Osteocyte (in vitro differentiated cells): ENCODE measurements around the gene IQSEC2. TPM values are rescaled to one million over a fixed set of nuclear protein-coding genes. Genes with fewer than 3 reads are reported as not detected.
A peak's percentile ranks its signal among the peaks of the same experiment; 100 is the strongest.

Source experiments
- DNase-seq: peaks from one replicate; pipeline ENCODE4 v3.0.0; 2021; ENCODE audit warnings: mixed read lengths; ENCODE audit not compliant: unreplicated experiment; ENCODE audit errors: extremely low spot score
- H3K27ac Mint-ChIP-seq: one replicate; pipeline ENCODE4 v1.8.0; 2021; ENCODE audit warnings: mild to moderate bottlenecking, mixed read lengths; ENCODE audit not compliant: unreplicated experiment
- H3K27me3 Mint-ChIP-seq: one replicate; pipeline ENCODE4 v1.8.0; 2021; ENCODE audit warnings: mixed read lengths; ENCODE audit not compliant: unreplicated experiment
- H3K36me3 Mint-ChIP-seq: one replicate; pipeline ENCODE4 v1.8.0; 2021; ENCODE audit warnings: mixed read lengths; ENCODE audit not compliant: unreplicated experiment
- H3K4me1 Mint-ChIP-seq: one replicate; pipeline ENCODE4 v1.8.0; 2021; ENCODE audit warnings: mixed read lengths; ENCODE audit not compliant: unreplicated experiment
- H3K4me3 Mint-ChIP-seq: one replicate; pipeline ENCODE4 v1.8.0; 2021; ENCODE audit warnings: mild to moderate bottlenecking, moderate library complexity, mixed read lengths; ENCODE audit not compliant: unreplicated experiment
- H3K9me3 Mint-ChIP-seq: one replicate; pipeline ENCODE4 v1.8.0; 2021; ENCODE audit warnings: mixed read lengths; ENCODE audit not compliant: unreplicated experiment
- total RNA-seq: library from RNA; stranded (reverse); gene quantifications from 2 replicates; pipeline ENCODE4 v1.2.1, GENCODE V29; 2021
- TF ChIP-seq, protein P1 (sequence below): fragments of 200-600 bp; sonication (generic); IDR thresholded peaks from 2 replicates; pipeline ENCODE4 v1.5.0; 2021; ENCODE audit warnings: antibody characterized with exemption, mild to moderate bottlenecking, moderate library complexity

Gene IQSEC2
- total RNA-seq, 1 donor from 2014 or later = 8.8 TPM

- no peaks in the 10 kb centered on the region for H3K27me3 Mint-ChIP-seq
- peaks cover 3% of the 10 kb centered on the region for H3K4me1 Mint-ChIP-seq
- H3K27ac Mint-ChIP-seq = no peak overlapping the region
- H3K9me3 Mint-ChIP-seq = peaks cover 8% of the 10 kb centered on the region
- peaks cover 5% of the 10 kb centered on the region for H3K36me3 Mint-ChIP-seq
- DNase-seq = no peak
- no peak overlapping the region for H3K4me3 Mint-ChIP-seq
- TF ChIP-seq, protein P1, sequence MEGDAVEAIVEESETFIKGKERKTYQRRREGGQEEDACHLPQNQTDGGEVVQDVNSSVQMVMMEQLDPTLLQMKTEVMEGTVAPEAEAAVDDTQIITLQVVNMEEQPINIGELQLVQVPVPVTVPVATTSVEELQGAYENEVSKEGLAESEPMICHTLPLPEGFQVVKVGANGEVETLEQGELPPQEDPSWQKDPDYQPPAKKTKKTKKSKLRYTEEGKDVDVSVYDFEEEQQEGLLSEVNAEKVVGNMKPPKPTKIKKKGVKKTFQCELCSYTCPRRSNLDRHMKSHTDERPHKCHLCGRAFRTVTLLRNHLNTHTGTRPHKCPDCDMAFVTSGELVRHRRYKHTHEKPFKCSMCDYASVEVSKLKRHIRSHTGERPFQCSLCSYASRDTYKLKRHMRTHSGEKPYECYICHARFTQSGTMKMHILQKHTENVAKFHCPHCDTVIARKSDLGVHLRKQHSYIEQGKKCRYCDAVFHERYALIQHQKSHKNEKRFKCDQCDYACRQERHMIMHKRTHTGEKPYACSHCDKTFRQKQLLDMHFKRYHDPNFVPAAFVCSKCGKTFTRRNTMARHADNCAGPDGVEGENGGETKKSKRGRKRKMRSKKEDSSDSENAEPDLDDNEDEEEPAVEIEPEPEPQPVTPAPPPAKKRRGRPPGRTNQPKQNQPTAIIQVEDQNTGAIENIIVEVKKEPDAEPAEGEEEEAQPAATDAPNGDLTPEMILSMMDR = no peak
Measured at GRCh38 chrX:53251307-53251706, 30.1 kb downstream of the IQSEC2 start.

- DNase-seq = no peak
- Mint-ChIP-seq H3K4me1 (peaks cover 3% of the 10 kb centered on the region), H3K27me3 (no peaks in the 10 kb centered on the region), H3K4me3 (no peak overlapping the region), H3K36me3 (peaks cover 5% of the 10 kb centered on the region), H3K27ac (no peak overlapping the region), H3K9me3 (peaks cover 11% of the 10 kb centered on the region)
- TF ChIP-seq, protein P1 = no peak
Measured at GRCh38 chrX:53250556-53250955, 30.8 kb downstream of the IQSEC2 start.

- no peak overlapping the region for H3K27ac Mint-ChIP-seq
- H3K36me3 Mint-ChIP-seq = peaks cover 5% of the 10 kb centered on the region
- H3K9me3 Mint-ChIP-seq = peaks cover 11% of the 10 kb centered on the region
- TF ChIP-seq, protein P1 = peak; percentile 29
- peaks cover 3% of the 10 kb centered on the region for H3K4me1 Mint-ChIP-seq
- H3K27me3 Mint-ChIP-seq = no peaks in the 10 kb centered on the region
- no peak overlapping the region for H3K4me3 Mint-ChIP-seq
- DNase-seq = no peak
Measured at GRCh38 chrX:53249408-53250042, 31.9 kb downstream of the IQSEC2 start.

DNA sequence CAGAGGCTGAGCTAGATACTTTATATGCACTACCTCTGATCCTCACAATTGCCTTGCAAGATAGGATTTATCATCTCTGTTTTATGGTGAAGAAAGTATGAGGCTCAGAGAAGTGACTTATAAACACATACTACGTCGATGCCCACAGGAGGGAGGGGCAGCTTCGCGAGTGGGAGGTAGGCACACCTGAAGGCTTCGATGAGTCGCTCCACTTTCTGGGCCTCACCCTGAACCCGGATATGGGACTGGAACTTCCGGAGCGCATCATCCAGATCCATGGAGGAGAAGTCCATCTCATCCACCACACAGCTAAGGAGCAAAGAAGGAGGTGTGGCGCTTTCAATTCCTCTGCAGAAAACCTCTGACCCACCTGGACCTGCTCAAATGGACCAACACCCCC, 33.5 kb downstream of the IQSEC2 start:
- Mint-ChIP-seq H3K9me3 (peaks cover 10% of the 10 kb centered on the region), H3K27ac (no peak overlapping the region), H3K36me3 (no peaks in the 10 kb centered on the region), H3K27me3 (no peaks in the 10 kb centered on the region), H3K4me1 (peaks cover 3% of the 10 kb centered on the region), H3K4me3 (no peak overlapping the region)
- TF ChIP-seq, protein P1 = no peak
- DNase-seq = no peak

DNA sequence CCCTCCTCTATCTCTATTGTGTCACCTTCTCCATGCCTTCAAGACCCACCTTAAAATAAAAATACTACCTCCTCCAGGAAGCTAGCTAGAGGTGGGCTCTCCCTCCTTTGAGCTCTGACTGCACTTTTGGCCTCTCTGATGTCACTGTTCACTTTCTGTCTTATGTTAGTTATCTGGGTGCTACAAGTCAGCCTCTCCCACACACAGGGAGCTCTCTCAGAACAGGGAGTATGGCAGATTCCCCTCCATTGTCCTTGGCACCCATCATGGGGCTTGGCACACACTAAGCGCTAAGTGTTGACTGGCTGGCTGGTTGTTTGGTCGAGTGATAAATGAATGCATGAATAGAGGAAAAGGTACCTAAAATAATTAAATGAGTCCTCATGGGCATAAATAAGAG, 35.2 kb downstream of the IQSEC2 start:
- Mint-ChIP-seq H3K36me3 (no peaks in the 10 kb centered on the region), H3K27me3 (no peaks in the 10 kb centered on the region)

More for the DNA sequence above, 35.2 kb downstream of the IQSEC2 start:
- TF ChIP-seq, protein P1 = no peak
- Mint-ChIP-seq H3K9me3 (peaks cover 6% of the 10 kb centered on the region), H3K4me3 (no peak overlapping the region), H3K4me1 (peaks cover under 1% of the 10 kb centered on the region), H3K27ac (no peak overlapping the region)
- DNase-seq = no peak
